Fibroblast of lung (primary cell): ENCODE data around the gene GNPTAB. TPM values are rescaled to one million over a fixed set of nuclear protein-coding genes. Genes with fewer than 3 reads are reported as not detected.

Source experiments
- DNase-seq, 2 donors: peaks; one replicate each; pipeline versions ENCODE4 v3.0.0 to v3.0.0-alpha.2; 2010; ENCODE audit warnings: low read depth in 2 of 2
- H2AFZ ChIP-seq: 2 replicates; pipeline ENCODE4 v1.5.1; 2012; ENCODE audit warnings: low read length, control low read depth, inconsistent platforms
- H3K27ac ChIP-seq: 2 replicates; pipeline ENCODE4 v1.5.1; 2011; ENCODE audit warnings: low read length, control low read depth; ENCODE audit not compliant: insufficient read depth
- H3K27me3 ChIP-seq: 2 replicates; pipeline ENCODE4 v1.5.1; 2011; ENCODE audit warnings: mild to moderate bottlenecking, low read length; ENCODE audit not compliant: control insufficient read depth, insufficient read depth
- H3K36me3 ChIP-seq: 2 replicates; pipeline ENCODE4 v1.5.1; 2011; ENCODE audit warnings: low read length; ENCODE audit not compliant: control insufficient read depth, insufficient read depth
- H3K4me1 ChIP-seq: 2 replicates; pipeline ENCODE4 v1.5.1; 2011; ENCODE audit warnings: low read length; ENCODE audit not compliant: control insufficient read depth, insufficient read depth; ENCODE audit errors: extremely low read depth
- H3K4me2 ChIP-seq: 2 replicates; pipeline ENCODE4 v1.5.1; 2011; ENCODE audit warnings: low read length, control low read depth; ENCODE audit not compliant: insufficient read depth; ENCODE audit errors: extremely low read depth
- H3K4me3 ChIP-seq, 4 experiments: fragments of 200-600 bp in 1 of 4; sonication (generic) in 1 of 4; replicated peaks in 1 of 4; 2 replicates each; pipeline ENCODE4 v1.5.1; 2011 to 2016; ENCODE audit warnings: low read length in 4 of 4, low read depth in 3 of 4, mild to moderate bottlenecking in 3 of 4, control low read depth in 2 of 4, inconsistent platforms in 1 of 4, mixed read lengths in 1 of 4; ENCODE audit not compliant: insufficient read depth in 1 of 4; ENCODE audit errors: control extremely low read depth in 1 of 4
- H3K79me2 ChIP-seq: 2 replicates; pipeline ENCODE4 v1.5.1; 2012; ENCODE audit warnings: mild to moderate bottlenecking, low read length, inconsistent platforms; ENCODE audit not compliant: control insufficient read depth, insufficient read depth
- H3K9ac ChIP-seq: 2 replicates; pipeline ENCODE4 v1.5.1; 2011; ENCODE audit warnings: mild to moderate bottlenecking, low read length, control low read depth; ENCODE audit not compliant: insufficient read depth
- H3K9me3 ChIP-seq: 2 replicates; pipeline ENCODE4 v1.5.1; 2012; ENCODE audit warnings: low read depth, low read length; ENCODE audit not compliant: control insufficient read depth, insufficient read depth
- H4K20me1 ChIP-seq: 2 replicates; pipeline ENCODE4 v1.5.1; 2011; ENCODE audit warnings: low read length; ENCODE audit not compliant: control insufficient read depth, insufficient read depth; ENCODE audit errors: extremely low read depth
- CTCF ChIP-seq, 2 donors: IDR thresholded peaks in 1 of 2; conservative IDR thresholded peaks in 1 of 2; 1 replicate in 1 of 2; 2 replicates in 1 of 2; pipeline ENCODE4 v1.5.1; 2011 to 2012; ENCODE audit warnings: low read length in 2 of 2, control low read depth in 1 of 2, inconsistent platforms in 1 of 2, low read depth in 1 of 2, mild to moderate bottlenecking in 1 of 2
- EZH2 ChIP-seq: IDR thresholded peaks from 2 replicates; pipeline ENCODE4 v1.5.1; 2012; ENCODE audit warnings: low read length, control low read depth, mild to moderate bottlenecking; ENCODE audit errors: missing control alignments
- polyA plus RNA-seq, 2 donors: library from polyadenylated mRNA; depleted of rRNA in 1 of 2; stranded (reverse) in 1 of 2; unstranded in 1 of 2; fragments of >200 nt; gene quantifications; 2 replicates each; pipeline ENCODE4 v1.2.1, GENCODE V29; 2011 to 2012; ENCODE audit warnings: missing spikeins in 1 of 2
- total RNA-seq: library from RNA; depleted of rRNA; stranded (reverse); fragments of >200 nt; gene quantifications from 2 replicates; pipeline ENCODE4 v1.2.1, GENCODE V29; 2014

Gene GNPTAB
- total and polyA plus RNA-seq, 2 donors (not counting 1 experiment from before 2014, with no cell fraction given): 49.7 to 58.4 TPM

GRCh38 chr12:101772012-101772775 lies 58.6 kb downstream of the GNPTAB start:
- H3K4me2 ChIP-seq: no peak overlapping the region
- no peaks in the 10 kb centered on the region for H3K4me1 ChIP-seq
- H3K27me3 ChIP-seq: no peaks in the 10 kb centered on the region
- H3K4me3 ChIP-seq: no peak overlapping the region
- DNase-seq: no peak
- TF ChIP-seq CTCF (conservative IDR thresholded peaks at IDR 0.05 in 1 of 2, IDR thresholded peaks at IDR 0.05 in 1 of 2; ENCODE audit: low read depth in 1 of 2, low read length in 2 of 2) (no peak), EZH2 (no peak)
- no peak overlapping the region for H2AFZ ChIP-seq
- H4K20me1 ChIP-seq: no peaks in the 10 kb centered on the region
- no peaks in the 10 kb centered on the region for H3K79me2 ChIP-seq
- peaks cover 1% of the 10 kb centered on the region for H3K36me3 ChIP-seq
- no peaks in the 10 kb centered on the region for H3K9me3 ChIP-seq
- H3K9ac ChIP-seq: no peak overlapping the region
- no peak overlapping the region for H3K27ac ChIP-seq

- no peak overlapping the region for H3K4me2 ChIP-seq
- no peaks in the 10 kb centered on the region for H3K36me3 ChIP-seq
- no peaks in the 10 kb centered on the region for H4K20me1 ChIP-seq
- H3K27ac ChIP-seq: no peak overlapping the region
- DNase-seq: no peak
- no peak overlapping the region for H3K9ac ChIP-seq
- H3K4me1 ChIP-seq: no peaks in the 10 kb centered on the region
- no peak overlapping the region for H3K4me3 ChIP-seq
- no peaks in the 10 kb centered on the region for H3K9me3 ChIP-seq
- H3K27me3 ChIP-seq: no peaks in the 10 kb centered on the region
- no peak overlapping the region for H2AFZ ChIP-seq
- TF ChIP-seq CTCF (conservative IDR thresholded peaks at IDR 0.05 in 1 of 2, IDR thresholded peaks at IDR 0.05 in 1 of 2; ENCODE audit: low read depth in 1 of 2, low read length in 2 of 2) (no peak), EZH2 (no peak)
- H3K79me2 ChIP-seq: no peaks in the 10 kb centered on the region
These were observed 60.9 kb downstream of the GNPTAB start for GRCh38 chr12:101769865-101770264.

- no peaks in the 10 kb centered on the region for H3K9me3 ChIP-seq
- H3K27ac ChIP-seq: no peak overlapping the region
- H2AFZ ChIP-seq: no peak overlapping the region
- H3K27me3 ChIP-seq: no peaks in the 10 kb centered on the region
- no peak overlapping the region for H3K4me3 ChIP-seq
- no peak overlapping the region for H3K9ac ChIP-seq
- no peaks in the 10 kb centered on the region for H4K20me1 ChIP-seq
- DNase-seq: no peak
- H3K79me2 ChIP-seq: no peaks in the 10 kb centered on the region
- no peaks in the 10 kb centered on the region for H3K4me1 ChIP-seq
- H3K36me3 ChIP-seq: no peaks in the 10 kb centered on the region
- no peak overlapping the region for H3K4me2 ChIP-seq
- TF ChIP-seq EZH2 (no peak), CTCF (conservative IDR thresholded peaks at IDR 0.05 in 1 of 2, IDR thresholded peaks at IDR 0.05 in 1 of 2; ENCODE audit: low read depth in 1 of 2, low read length in 2 of 2) (no peak)
These were observed 62.0 kb downstream of the GNPTAB start for GRCh38 chr12:101768781-101769180.
